Measurements from ENCODE around the gene ACOT12.
A peak's percentile ranks its signal among the peaks of the same experiment; 100 is the strongest.
"Not testable (repeated sequence)": the region's sequence is repeated elsewhere in the genome, so short reads cannot be mapped to it uniquely, and the experiment has no call there.

The ACOT12 gene

GRCh38 chr5:81393783-81394718 lies at the start of gene ACOT12:
TSS of gene ACOT12 (minus strand) at chr5:81394134. CDS start at chr5:81394114, 20 bp downstream.
- no peak for DNase-seq

DNA sequence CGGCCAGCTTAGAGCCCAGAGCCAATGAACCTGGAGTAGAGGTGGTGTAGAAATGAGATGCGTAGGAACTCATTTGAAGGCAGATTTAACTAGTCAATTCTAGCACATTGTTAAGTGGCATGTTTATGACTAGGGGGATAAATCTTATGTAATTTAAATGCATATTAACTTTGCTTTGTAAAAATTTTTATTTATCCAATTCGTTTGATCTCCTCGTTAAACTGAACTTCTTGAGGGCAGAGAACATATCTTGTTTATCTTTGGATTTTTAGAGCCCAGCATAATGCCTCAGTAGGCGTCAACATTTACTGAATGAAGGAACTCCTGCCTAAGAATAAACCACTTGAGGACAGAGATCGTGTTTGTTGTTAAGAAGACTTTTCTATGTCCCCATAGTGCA lies 41.1 kb upstream of the ACOT12 start:
- no peak for DNase-seq

GRCh38 chr5:81429985-81430384 lies 36.1 kb upstream of the ACOT12 start:
- no peak for DNase-seq

GRCh38 chr5:81429363-81429762 lies 35.4 kb upstream of the ACOT12 start:
- no peak for DNase-seq

DNA sequence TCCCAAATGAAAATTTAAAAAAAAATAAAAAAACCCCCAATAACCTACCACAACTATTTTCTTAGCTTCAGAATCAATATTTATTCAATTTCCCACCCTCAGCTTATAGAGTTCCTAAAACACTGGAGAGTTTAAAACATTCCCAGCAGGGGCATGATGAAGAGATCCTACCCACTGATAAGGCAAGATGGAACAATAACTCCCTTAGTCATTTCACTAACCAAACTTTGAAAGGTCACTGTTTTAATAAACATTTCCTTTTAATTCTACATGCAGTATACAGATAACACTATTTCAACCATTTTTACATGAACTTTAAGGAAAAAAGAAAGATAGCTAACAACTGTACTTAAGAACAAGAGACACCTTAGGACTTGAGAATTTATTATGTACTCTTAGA lies 34.9 kb upstream of the ACOT12 start:
- no peak for DNase-seq

DNA sequence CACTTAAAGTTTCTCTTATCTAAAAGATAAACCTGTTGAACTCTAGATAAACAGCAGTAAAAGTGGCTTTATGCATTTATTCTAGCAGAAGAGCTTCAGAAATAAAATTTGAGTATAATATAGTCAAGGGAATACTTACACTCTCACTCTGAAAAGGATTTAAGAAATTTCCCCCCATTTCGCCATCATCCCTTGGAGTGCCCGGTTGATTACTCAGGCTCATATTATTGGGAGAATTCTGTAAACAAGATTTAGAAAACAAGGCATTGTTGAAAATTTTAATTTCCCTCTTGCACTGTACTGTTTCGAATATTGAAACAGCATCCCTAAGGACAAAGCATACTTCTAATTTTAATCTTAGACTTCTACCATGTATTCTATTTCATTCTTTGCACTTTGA lies 34.5 kb upstream of the ACOT12 start:
- DNase-seq, result no peak

- no peak for DNase-seq
These were observed 33.6 kb upstream of the ACOT12 start for GRCh38 chr5:81427566-81427965.

- no peak for DNase-seq
These were observed 32.6 kb upstream of the ACOT12 start for GRCh38 chr5:81426359-81427030.

DNA sequence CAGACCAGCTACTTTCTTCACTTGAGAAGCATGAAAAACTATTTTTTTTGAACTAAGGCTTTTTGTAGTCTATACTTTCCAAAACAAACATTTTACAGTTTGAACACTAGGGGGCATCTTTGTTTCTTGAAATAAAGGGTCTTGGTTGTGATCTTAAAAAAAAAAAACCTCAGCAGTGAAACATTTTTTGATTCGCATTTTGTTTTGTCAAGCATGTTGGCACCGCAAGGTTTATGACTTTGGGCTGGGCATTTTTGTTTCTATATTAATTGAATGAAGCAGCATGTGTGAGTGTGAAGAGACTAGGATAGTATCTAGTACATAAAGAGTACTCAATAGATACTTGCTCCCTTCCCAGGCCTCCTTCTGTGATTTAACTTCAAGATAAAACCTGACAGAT lies 31.6 kb upstream of the ACOT12 start:
- DNase-seq, result peak; percentile 29

DNA sequence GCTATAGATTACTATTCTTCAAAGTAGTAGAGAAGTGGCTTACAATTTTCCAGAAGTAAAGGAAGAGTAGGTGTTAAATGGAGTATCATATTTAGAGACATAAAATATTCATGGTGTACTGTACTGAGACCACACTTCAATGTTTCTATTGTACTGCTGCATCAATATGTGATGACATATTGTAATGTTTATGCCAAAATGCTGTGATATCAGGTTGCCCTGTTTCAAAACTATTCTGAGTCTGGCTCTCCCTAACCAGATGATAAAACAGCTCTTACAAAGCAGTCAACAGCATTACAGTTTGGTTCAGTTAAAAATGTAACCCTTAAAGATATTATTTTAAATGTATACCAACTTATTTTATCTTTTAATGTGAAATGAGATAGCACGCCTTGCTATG lies 30.8 kb upstream of the ACOT12 start:
- DNase-seq, result no peak

- DNase-seq, result no peak
These were observed 28.7 kb upstream of the ACOT12 start for GRCh38 chr5:81422671-81423070.

DNA sequence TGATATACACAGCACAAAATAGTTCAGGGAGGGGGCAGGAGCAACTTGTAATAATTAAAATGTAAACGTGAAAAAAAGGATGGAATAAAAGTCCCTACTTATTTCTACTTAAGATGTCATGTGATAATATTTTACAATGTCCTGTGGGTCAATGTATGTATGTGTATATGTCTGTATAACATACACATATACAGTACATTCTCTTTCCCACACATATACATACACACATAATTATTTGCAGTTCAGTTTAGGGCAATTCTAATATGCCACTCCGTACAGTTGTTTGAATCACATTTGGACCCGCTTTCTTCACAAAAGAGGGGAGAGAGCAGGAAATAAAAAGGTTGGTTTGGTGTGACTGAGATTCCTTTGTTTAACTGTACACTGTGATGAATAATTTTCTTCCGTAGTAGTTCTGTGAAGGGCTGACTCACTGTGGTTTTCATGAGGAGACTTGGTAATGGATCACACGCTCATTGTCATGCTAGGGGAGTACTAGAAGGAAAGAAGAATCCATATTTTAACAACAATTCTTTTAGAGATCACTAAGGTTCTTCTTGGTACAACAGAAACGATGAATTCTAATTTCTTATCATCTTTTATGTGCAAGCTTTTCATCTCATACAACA lies 26.2 kb upstream of the ACOT12 start:
- no peak for DNase-seq

GRCh38 chr5:81418606-81419005 lies 24.7 kb upstream of the ACOT12 start:
- no peak for DNase-seq

DNA sequence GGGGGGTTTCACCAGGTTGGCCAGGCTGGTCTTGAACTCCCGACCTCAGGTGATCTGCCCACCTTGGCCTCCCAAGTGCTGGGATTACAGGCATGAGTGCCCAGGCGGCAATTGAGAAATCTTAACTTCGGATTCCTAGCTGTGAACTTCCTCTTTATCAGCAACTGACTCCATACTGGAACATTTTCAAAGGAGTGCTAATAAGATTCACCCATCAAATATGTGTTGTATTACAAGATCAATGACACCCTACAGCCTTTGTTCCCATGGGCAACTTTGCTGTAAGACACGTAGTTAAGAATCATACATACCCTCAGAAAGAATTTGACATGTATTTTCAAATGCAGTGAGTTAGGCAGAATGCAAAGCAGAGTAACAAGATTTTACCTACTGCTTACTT lies 23.1 kb upstream of the ACOT12 start:
- no peak for DNase-seq

DNA sequence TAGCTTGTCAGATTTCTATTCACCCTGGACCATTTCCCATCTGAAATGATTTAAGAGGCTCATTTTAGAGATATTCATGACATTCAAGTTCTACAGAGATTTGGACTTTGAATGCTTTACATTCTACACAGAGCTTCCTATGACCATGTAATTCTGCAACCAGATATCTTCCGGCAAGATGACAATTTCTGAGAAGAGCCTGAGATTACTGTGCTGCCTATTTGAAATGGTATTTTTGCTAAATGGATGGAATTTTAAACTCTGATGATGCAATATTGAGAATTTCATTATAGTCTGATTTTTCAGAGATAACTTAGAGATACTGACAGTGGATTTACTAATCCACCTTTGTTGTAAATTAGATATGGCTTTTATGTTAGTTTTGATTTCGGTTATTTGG lies 16.0 kb upstream of the ACOT12 start:
- DNase-seq, result no peak

- DNase-seq, result no peak
These were observed 15.4 kb upstream of the ACOT12 start for GRCh38 chr5:81409361-81409760.

- DNase-seq, result no peak
These were observed 14.6 kb upstream of the ACOT12 start for GRCh38 chr5:81408496-81408895.

DNA sequence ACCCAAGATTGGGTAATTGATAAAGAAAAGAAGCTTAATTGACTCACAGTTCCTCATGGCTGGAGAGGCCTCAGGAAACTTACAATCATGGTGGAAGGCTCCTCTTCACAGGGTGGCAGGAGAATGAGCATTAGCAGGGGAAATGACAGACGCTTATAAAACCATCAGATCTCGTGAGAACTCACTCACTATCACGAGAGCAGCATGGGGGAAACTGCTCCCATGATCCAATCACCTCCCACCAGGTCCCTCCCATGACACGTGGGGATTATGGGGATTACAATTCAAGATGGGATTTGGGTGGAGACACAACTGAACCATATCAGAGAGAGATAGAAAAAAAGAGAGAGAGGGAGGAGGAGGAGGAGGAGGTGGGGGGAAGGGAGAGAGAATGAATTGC lies 13.9 kb upstream of the ACOT12 start:
- DNase-seq, result not testable (repeated sequence)

GRCh38 chr5:81405126-81405891 lies 11.4 kb upstream of the ACOT12 start:
- no peak for DNase-seq

DNA sequence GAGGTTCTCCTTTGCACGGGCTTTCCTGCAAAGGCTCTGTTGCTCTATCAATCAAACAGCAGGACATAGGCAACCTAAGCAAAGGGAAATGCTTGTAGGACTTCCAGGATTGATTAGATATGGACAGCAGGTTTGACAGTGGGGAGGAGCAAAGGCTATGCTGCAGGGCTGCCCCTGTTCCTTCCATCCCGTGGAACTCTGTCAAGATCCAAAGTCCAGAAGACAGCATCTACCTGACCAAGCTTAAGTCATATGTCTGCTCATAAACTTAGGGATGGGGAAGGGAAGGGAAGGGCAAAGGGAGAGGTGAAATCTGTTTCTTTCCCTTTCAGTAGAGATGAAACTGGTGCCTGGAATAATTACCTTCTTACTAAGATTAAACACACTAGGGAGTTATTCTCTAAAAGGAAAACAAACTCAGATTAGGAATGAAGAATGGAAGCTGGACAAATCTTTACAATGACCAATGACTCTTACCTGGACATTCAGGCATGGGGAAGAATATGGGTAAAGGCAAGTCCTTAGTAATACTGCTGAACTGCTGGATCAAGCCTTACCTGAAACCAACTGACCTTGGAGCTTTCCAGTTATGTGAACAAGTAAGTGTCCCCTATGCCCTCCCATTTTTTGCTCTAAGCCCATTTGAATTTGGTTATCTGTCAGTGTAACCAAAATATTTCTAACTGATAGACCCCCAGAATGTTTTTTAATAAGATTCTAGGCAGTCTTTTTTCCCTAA lies 8.4 kb upstream of the ACOT12 start:
- DNase-seq, result no peak

DNA sequence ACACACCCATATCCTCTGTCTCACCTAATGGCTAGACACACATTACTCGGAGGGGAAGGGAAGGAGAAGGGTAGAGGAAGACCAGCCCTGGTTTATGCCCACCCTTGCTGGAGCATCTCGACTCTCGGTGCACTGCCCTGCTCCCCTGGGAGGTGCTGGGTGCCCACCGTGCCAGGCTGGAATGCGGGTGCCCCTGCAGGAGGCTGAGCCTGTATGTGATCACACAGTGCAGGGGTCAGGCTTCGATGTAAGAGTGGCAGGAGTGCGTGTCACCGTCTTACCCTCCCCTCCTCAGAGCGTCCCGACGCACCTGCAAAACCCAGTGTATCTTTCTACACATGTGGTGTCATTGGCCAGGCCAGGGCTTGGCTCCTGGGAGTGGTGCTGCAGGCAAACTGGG lies 7.3 kb upstream of the ACOT12 start:
- no peak for DNase-seq

- no peak for DNase-seq
These were observed 6.4 kb upstream of the ACOT12 start for GRCh38 chr5:81400375-81400774.

All from NCI-H774 (cell line).